HL-60/S4 treated with retinoic acid at 250 ng/mL for 4 days and 3 days (cell line): ENCODE results near the gene BRAT1.
"Not testable (repeated sequence)": the region's sequence is repeated elsewhere in the genome, so short reads cannot be mapped to it uniquely, and the experiment has no call there.

Source experiments
- in situ Hi-C: fragments of 300-500 bp; cut with MboI; formaldehyde crosslinking; loops from 2 replicates; pipeline ENCODE4 v1.7.0; 2022; ENCODE audit warnings: low sequenced_read_pairs

The BRAT1 gene

GRCh38 chr7:2539031-2539911 lies 16.1 kb downstream of the BRAT1 start:
- in situ Hi-C loops: no loop called here

GRCh38 chr7:2537981-2538851 lies 17.1 kb downstream of the BRAT1 start:
- in situ Hi-C loops: no loop called here

GRCh38 chr7:2535872-2536627 lies 19.3 kb downstream of the BRAT1 start:
- in situ Hi-C loops: not testable (repeated sequence)

- in situ Hi-C loops: not testable (repeated sequence)
These were observed 21.1 kb downstream of the BRAT1 start for GRCh38 chr7:2534214-2534613.

- in situ Hi-C loops: not testable (repeated sequence)
These were observed 21.8 kb downstream of the BRAT1 start for GRCh38 chr7:2533566-2533965.

- in situ Hi-C loops: not testable (repeated sequence)
These were observed 22.5 kb downstream of the BRAT1 start for GRCh38 chr7:2532816-2533215.

GRCh38 chr7:2532199-2532772 lies 23.0 kb downstream of the BRAT1 start:
- in situ Hi-C loops: not testable (repeated sequence)

GRCh38 chr7:2531796-2532110 lies 23.6 kb downstream of the BRAT1 start:
- in situ Hi-C loops: not testable (repeated sequence)

GRCh38 chr7:2530994-2531795 lies 24.1 kb downstream of the BRAT1 start:
- in situ Hi-C loops: not testable (repeated sequence)

- in situ Hi-C loops: no loop called here
These were observed 25.0 kb downstream of the BRAT1 start for GRCh38 chr7:2530071-2530987.

GRCh38 chr7:2529161-2530070 lies 25.9 kb downstream of the BRAT1 start:
- in situ Hi-C loops: no loop called here

GRCh38 chr7:2528481-2529095 lies 26.7 kb downstream of the BRAT1 start:
- in situ Hi-C loops: no loop called here

- in situ Hi-C loops: no loop called here
These were observed 27.5 kb downstream of the BRAT1 start for GRCh38 chr7:2527505-2528467.

- in situ Hi-C loops: no loop called here
These were observed 28.4 kb downstream of the BRAT1 start for GRCh38 chr7:2526659-2527504.
